Panc1 (cell line): ENCODE results near the gene DGCR2. TPM values are rescaled to one million over a fixed set of nuclear protein-coding genes. Genes with fewer than 3 reads are reported as not detected.

Source experiments
- ATAC-seq: fragments of 200-7000 bp; cut with Tn5 transposase; 2 replicates; pipeline ENCODE4 v1.9.1; 2020; ENCODE audit warnings: mild to moderate bottlenecking, moderate library complexity
- BruUV-seq: library from RNA; stranded (reverse); fragments of 400-500 nt; replicated peaks from 2 replicates; lab custom pipeline; 2021; lab: Mats Ljungman, UMichigan
- CTCF ChIA-PET: fragments of 300-600 bp; sonication (Branson Sonifier 250); formaldehyde crosslinking; loops from one replicate; lab custom pipeline; 2022; ENCODE audit warnings: antibody characterized with exemption; lab: Charles Lee
- POLR2A ChIA-PET: fragments of 300-600 bp; sonication (Branson Sonifier 250); formaldehyde crosslinking; loops from one replicate; lab custom pipeline; 2022; ENCODE audit warnings: antibody characterized with exemption; lab: Charles Lee
- DNase-seq: peaks from one replicate; pipeline ENCODE4 v3.0.0-alpha.2; 2010; ENCODE audit warnings: low read depth, low spot score
- H3K27ac ChIP-seq: 2 replicates; pipeline ENCODE4 v1.5.1; 2011; ENCODE audit warnings: mild to moderate bottlenecking, low read length, inconsistent platforms
- H3K27me3 ChIP-seq: fragments of 200-500 bp; sonication (Bioruptor generic); 2 replicates; pipeline ENCODE4 v1.6.0; 2014; ENCODE audit warnings: low read length, inconsistent platforms; ENCODE audit not compliant: control insufficient read depth, insufficient read depth
- H3K36me3 ChIP-seq: fragments of 200-500 bp; sonication (Bioruptor generic); 2 replicates; pipeline ENCODE4 v1.5.1; 2014; ENCODE audit warnings: inconsistent platforms, mild to moderate bottlenecking, low read length, moderate library complexity; ENCODE audit not compliant: control insufficient read depth, insufficient read depth
- H3K4me1 ChIP-seq: 2 replicates; pipeline ENCODE4 v1.5.1; 2011; ENCODE audit warnings: inconsistent platforms, mild to moderate bottlenecking, low read length, moderate library complexity; ENCODE audit not compliant: control insufficient read depth, insufficient read depth
- H3K4me3 ChIP-seq, 2 experiments: 2 replicates each; pipeline ENCODE4 v1.5.1; 2011 to 2012; ENCODE audit warnings: low read depth in 2 of 2, low read length in 2 of 2, mild to moderate bottlenecking in 2 of 2, inconsistent platforms in 1 of 2, moderate library complexity in 1 of 2
- H3K9me3 ChIP-seq: fragments of 200-500 bp; sonication (Bioruptor generic); 2 replicates; pipeline ENCODE4 v1.5.1; 2014; ENCODE audit warnings: low read depth, mild to moderate bottlenecking, inconsistent platforms, low read length, moderate library complexity; ENCODE audit not compliant: control insufficient read depth, insufficient read depth
- POLR2AphosphoS5 ChIP-seq: IDR thresholded peaks from 2 replicates; pipeline ENCODE4 v1.6.1; 2012; ENCODE audit warnings: mild to moderate bottlenecking, low read depth, low read length, moderate library complexity
- REST ChIP-seq, 2 experiments: IDR thresholded peaks; 2 replicates each; pipeline ENCODE4 v1.6.1; 2011 to 2012; ENCODE audit warnings: low read depth in 2 of 2, control low read depth in 1 of 2, low read length in 1 of 2, mild to moderate bottlenecking in 1 of 2, moderate library complexity in 1 of 2; ENCODE audit not compliant: insufficient read depth in 1 of 2
- SIN3A ChIP-seq: IDR thresholded peaks from 2 replicates; pipeline ENCODE4 v1.6.1; 2012; ENCODE audit warnings: low read depth, mild to moderate bottlenecking, low read length, moderate library complexity, borderline replicate concordance; ENCODE audit not compliant: insufficient read depth
- TCF7L2 ChIP-seq: IDR thresholded peaks from 2 replicates; pipeline ENCODE4 v1.6.1; 2011; ENCODE audit warnings: mild to moderate bottlenecking, low read depth, low read length, inconsistent platforms
- in situ Hi-C: cut with HindIII; loops from 2 replicates; pipeline ENCODE4 v1.10.0; 2016; ENCODE audit warnings: low sequenced_read_pairs, low pct_unique_long_range_greater_than_20kb
- intact Hi-C: fragments of 100-400 bp; cut with micrococcal nuclease; formaldehyde crosslinking; loops from one replicate; pipeline ENCODE4 v1.10.0; 2022; ENCODE audit not compliant: unreplicated experiment
- total RNA-seq: library from RNA; stranded (reverse); gene quantifications from one replicate; pipeline ENCODE4 v1.2.1, GENCODE V29; 2021; ENCODE audit not compliant: unreplicated experiment
- TF ChIP-seq, protein P1 (sequence below): fragments of 450-650 bp; IDR thresholded peaks from 2 replicates; pipeline ENCODE4 v1.5.1; 2017; ENCODE audit warnings: mild to moderate bottlenecking

DGCR2 gene
- total RNA-seq, 1 experiment from 2014 or later = 35.1 TPM

DNA sequence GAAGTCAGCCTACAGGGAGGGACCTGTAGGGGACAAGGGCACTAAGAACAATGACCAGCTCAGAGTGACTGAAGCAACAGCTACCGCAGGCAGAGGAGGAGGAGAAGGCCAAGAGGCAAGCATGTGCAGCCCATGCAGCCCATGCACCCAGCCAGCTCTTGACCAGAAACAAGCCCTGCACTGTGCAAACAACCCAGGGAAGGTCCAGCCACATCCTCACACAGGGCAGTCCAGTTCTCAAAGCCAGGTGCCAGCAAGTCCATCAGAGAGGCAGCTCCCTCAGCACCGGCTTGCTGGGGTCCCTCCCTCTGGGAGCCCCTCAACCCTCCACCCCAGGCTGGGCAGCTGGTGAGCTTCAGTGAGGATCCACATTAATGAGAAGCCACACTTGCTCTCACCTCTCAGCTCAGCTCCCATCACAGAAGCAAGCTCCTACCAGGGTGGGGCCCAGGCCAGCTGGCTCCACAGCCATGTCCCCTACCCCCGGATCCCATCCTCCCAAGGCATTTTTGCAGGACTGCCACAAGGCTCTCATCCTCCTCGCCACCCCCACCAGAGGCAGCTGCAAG, 7.1 kb downstream of the DGCR2 start:
- no peak for DNase-seq
- intact Hi-C loops = no loop called here
- ATAC-seq = no peak
- no peaks in the 10 kb centered on the region for H3K27me3 ChIP-seq
- no peaks in the 10 kb centered on the region for H3K9me3 ChIP-seq
- BruUV-seq = no TSS peak
- H3K4me3 ChIP-seq = no peak overlapping the region
- H3K27ac ChIP-seq = no peak overlapping the region
- in situ Hi-C loops = no loop called here
- no peaks in the 10 kb centered on the region for H3K36me3 ChIP-seq
- no peaks in the 10 kb centered on the region for H3K4me1 ChIP-seq
- ChIA-PET POLR2A (no interaction called here), CTCF (no interaction called here)
- TF ChIP-seq SIN3A (no peak), POLR2AphosphoS5 (no peak), TCF7L2 (no peak), REST (IDR thresholded peaks at IDR 0.05; ENCODE audit: insufficient read depth in 1 of 2, low read depth in 2 of 2, low read length in 1 of 2) (no peak)
- TF ChIP-seq, protein P1, sequence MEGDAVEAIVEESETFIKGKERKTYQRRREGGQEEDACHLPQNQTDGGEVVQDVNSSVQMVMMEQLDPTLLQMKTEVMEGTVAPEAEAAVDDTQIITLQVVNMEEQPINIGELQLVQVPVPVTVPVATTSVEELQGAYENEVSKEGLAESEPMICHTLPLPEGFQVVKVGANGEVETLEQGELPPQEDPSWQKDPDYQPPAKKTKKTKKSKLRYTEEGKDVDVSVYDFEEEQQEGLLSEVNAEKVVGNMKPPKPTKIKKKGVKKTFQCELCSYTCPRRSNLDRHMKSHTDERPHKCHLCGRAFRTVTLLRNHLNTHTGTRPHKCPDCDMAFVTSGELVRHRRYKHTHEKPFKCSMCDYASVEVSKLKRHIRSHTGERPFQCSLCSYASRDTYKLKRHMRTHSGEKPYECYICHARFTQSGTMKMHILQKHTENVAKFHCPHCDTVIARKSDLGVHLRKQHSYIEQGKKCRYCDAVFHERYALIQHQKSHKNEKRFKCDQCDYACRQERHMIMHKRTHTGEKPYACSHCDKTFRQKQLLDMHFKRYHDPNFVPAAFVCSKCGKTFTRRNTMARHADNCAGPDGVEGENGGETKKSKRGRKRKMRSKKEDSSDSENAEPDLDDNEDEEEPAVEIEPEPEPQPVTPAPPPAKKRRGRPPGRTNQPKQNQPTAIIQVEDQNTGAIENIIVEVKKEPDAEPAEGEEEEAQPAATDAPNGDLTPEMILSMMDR = no peak

- Histone ChIP-seq H3K4me1 (no peaks in the 10 kb centered on the region; the same call in 1 of the 2 replicates), H3K36me3 (no peaks in the 10 kb centered on the region), H3K27me3 (no peaks in the 10 kb centered on the region), H3K27ac (no peak overlapping the region), H3K4me3 (no peak overlapping the region), H3K9me3 (no peaks in the 10 kb centered on the region)
- TF ChIP-seq REST (IDR thresholded peaks at IDR 0.05; ENCODE audit: insufficient read depth in 1 of 2, low read depth in 2 of 2, low read length in 1 of 2) = no peak
- no peak for TF ChIP-seq TCF7L2
- TF ChIP-seq, protein P1 = no peak
- ATAC-seq (no peak), DNase-seq (no peak)
- ChIA-PET POLR2A (no interaction called here), CTCF (no interaction called here)
- intact Hi-C loops = no loop called here
- in situ Hi-C loops = no loop called here
- no TSS peak for BruUV-seq
Observed at GRCh38 chr22:19113429-19113828, 8.8 kb downstream of the DGCR2 start.
